AG08396 (cell line): ENCODE measurements around the gene ZBTB7C.

Experiments used
- DNase-seq: peaks from one replicate; pipeline ENCODE4 v3.0.0; 2012; ENCODE audit warnings: low spot score, mixed read lengths

ZBTB7C gene

GRCh38 chr18:48021273-48021914, 387.8 kb downstream of the ZBTB7C start:
- DNase-seq, result no peak

GRCh38 chr18:48020337-48021250, 388.6 kb downstream of the ZBTB7C start:
- DNase-seq, result no peak

DNA sequence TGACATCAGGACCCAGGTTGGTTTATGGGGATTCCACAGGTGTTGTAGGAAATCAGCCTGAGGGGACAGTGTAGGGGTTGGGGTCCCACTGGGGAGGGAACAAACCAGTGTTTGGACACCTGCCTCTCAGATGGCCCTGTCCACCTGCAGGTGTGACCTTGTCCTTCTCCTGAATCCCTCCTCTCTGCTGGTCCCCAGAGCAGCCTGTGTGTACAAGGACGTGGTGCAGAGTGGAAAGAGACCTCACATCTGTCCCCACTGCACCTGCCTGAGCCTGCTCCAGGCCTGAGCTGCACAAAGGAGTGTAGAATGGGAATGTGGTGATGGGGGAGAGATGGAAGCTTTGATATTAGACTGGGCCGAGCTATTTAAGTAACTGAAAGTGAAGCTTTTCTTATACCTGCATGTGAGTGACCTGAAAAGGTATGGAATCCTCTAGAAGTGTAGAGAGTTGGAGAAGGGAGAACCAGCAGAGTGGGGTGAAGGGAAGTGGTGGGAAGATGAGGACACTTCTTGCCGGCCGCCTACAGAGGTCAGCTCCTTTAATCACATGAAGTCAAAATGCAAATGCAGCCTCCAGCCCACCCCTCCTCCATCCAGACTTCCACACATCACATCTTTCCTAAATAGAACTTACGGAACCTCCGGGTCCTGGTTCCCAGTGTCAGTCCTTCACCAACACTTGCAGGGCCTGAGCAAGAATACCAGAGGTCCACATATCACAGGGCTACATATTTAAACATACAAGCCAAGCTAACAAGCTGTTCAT, 389.4 kb downstream of the ZBTB7C start:
- DNase-seq, result no peak

DNA sequence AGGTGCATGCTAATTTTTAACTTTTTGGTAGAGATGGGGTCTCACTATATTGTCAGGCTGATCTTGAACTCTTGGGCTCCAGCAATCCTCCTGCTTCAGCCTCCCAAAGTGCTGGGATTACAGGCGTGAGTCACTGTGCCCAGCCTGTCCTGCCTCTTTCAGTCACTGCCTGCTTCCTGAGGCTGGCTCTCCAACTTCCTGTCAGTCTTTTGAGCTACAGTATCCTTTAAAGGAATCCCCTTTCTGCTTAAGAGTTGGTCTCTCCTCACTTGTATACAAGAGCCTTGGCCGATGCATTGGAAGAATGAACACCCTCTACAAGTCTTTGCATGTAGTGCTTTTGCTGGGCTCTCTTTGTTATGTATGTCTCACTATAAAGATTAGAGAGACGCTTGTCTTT, 390.3 kb downstream of the ZBTB7C start:
- no peak for DNase-seq

DNA sequence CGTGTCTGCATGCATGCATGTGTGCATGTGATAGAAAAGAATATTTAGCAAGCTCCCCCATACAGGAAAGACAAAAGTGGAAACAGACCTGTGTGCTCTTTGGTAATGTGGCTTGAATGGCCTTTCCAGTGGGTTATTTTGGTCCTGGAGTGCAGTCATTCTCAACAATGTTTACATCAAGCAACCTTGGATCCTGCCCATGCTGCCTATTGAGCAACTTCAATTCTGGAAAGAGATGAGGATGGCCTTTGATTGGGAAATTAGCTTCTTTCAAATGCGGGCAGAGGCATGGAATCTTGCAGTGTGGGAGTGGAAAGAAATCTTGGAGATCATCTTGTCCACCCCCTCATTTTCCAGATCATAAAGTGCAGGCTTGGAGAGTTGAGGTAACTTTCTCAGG, 391.5 kb downstream of the ZBTB7C start:
- DNase-seq, result peak; percentile 42

GRCh38 chr18:48013162-48013561, 396.0 kb downstream of the ZBTB7C start:
- no peak for DNase-seq

DNA sequence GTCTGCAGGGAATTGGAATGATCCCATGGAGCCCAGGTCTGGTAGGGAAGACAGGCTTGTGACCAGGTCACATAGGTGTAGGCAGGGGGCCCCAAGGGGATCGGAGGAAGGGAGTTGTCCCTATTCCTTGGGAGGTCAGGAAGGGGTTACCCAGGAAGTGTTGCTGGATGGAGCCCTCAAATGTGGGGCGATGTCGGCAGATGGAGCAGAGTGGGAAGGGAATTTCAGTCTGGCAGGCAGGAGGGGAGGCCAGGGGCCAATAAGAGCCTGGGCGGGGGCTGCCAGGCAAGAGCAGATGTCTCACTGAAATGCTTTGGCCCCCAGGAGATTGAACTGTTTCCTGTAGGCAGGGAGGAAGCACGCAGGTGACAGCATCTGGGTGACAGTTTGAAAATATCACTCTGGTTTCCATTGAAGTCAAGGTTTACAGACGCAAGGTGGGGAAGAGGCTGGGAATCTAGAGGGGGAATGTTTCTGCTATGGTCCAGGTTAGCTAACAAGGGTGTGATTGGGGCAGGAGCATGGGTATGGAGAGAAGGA, 397.2 kb downstream of the ZBTB7C start:
- DNase-seq, result no peak

DNA sequence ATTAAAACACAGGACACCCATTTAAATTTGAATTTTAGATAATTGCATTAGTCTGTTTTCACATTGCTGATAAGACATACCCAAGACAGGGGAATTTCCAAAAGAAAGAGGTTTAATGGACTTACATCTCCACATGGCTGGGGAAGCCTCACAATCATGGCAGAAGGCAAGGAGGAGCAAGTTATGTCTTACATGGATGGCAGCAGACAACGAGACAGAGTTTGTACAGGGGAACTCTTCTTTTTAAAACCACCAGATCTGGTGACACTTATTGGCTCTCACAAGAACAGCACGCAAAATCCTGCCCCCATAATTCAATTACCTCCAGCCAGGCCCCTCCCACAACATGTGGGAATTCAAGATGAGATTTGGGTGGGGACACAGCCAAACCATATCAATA, 398.9 kb downstream of the ZBTB7C start:
- no peak for DNase-seq

- DNase-seq, result no peak
Measured at GRCh38 chr18:48009116-48009745, 400.0 kb downstream of the ZBTB7C start.

DNA sequence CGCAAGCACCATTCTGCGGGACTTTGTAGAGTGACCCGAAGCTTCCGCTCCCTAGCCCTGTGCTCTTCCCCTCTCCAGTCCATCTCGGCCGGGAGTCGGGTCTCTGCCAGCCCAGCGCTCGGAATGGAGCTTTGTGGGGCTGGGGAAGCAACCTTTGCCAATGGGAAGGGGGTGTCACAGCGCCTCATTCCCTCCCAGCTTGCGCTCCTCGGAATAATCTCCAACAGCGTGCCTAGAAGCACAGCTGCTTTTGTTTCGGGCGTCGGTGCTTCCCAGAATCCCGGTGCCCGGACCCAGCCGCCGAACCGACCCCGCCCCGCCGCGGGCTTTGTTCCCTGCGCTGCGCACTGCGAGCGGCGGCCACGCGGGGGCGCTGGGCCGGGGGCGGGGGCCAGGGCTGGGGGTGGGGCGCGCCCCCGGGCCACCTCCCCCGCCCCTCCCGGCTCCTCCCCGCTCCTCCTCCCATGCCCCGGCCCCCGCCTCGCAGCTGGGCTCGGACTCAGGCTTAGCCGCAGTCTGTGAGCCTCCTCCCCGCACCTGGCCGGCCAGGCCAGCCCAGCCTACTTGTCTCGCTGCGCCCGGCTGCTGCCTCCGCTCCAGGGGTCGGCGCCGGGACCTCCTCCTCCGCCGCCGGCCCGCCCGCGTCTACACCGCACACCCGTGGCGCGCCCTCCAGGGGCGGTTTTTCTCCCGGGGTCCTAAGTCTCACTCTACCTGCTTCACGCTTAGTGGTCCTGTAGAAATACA, 401.1 kb downstream of the ZBTB7C start:
- peak; percentile 80 for DNase-seq

DNA sequence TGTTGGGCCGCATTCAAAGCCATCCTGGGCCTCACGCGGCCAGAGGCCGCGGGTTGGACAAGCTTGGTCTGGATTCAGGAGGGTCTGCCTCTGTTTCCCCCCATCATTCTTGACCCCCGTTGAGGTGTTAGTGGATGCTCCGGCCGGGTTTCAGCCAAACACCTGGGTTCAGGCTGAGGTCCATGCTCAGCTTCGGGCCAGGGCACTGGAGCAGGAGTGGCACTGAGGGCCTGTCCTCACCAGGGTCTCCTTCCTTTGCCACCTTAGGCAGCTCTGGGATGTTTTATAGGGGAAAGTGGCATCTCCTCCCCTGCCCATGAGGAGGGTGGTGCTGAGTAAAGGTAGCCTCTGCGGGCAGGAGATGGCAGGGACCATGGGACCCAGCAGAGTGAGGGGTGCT, 401.8 kb downstream of the ZBTB7C start:
- no peak for DNase-seq

- no peak for DNase-seq
Measured at GRCh38 chr18:48006415-48007175, 402.6 kb downstream of the ZBTB7C start.

DNA sequence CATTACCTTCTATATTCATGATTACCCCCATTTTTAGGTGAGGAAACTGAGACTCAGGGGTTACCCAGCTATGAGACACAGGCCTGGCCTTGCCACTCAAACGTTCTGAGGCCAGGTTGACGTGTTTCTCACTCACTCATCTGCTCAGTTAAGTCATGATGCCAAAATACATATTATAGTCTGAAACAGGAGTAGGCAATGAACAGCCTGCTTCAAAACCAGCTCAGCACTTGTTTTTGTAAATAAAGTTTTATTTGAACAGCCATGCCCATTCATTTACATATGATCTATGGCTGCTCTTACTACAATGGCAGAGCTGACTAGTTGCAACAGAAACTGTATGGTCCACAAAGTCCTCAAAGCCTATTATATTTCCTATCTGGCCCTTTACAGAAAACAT, 404.6 kb downstream of the ZBTB7C start:
- no peak for DNase-seq

DNA sequence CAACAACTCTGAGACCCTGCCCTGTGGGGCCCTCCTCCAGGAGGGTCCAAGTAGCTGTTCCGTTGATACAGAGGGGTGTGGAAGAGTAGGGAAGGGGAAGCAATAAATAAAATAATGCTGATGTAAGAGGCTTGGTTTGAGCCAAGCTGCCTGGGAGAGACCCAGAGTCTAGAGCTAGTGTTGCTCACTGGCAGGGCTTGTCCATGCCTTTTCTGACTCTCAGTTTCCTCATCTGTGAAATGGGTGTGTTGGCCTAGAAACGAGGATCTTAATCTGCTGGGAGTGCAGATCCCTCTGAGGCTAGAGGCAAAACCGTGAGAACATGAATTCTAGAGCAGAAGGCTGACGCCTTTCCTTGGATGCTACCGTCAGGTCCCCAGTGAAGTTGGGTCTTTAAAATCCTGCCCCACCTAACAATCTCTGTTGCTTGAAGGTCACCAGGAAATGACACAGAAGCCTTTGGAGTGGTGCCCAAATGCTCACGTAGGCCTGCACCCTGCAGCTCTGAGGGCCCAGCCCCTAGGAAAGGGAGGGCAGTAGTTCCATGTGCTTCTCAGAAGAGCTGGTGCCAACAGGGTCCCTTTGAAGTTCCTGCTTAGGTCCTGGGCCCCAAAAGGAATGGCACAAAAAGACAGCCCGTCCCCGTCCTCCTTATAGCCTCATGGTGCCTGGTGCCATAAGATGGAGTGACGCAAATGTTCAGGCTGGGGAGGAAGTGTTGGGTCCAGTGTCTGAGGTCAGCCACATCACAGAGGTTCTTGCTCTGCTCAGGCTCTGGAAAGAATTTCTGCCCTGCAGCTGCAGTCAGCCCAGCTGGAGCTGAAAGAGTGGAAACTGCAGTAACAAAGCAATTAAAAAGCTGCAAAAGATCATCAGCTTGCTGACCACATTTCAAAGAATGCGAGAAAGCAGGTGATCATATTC, 405.5 kb downstream of the ZBTB7C start:
- no peak for DNase-seq

GRCh38 chr18:48002933-48003365, 406.2 kb downstream of the ZBTB7C start:
- DNase-seq, result peak; percentile 46

GRCh38 chr18:48000701-48001100, 408.5 kb downstream of the ZBTB7C start:
- DNase-seq, result no peak

GRCh38 chr18:47999801-48000248, 409.4 kb downstream of the ZBTB7C start:
- DNase-seq, result no peak

DNA sequence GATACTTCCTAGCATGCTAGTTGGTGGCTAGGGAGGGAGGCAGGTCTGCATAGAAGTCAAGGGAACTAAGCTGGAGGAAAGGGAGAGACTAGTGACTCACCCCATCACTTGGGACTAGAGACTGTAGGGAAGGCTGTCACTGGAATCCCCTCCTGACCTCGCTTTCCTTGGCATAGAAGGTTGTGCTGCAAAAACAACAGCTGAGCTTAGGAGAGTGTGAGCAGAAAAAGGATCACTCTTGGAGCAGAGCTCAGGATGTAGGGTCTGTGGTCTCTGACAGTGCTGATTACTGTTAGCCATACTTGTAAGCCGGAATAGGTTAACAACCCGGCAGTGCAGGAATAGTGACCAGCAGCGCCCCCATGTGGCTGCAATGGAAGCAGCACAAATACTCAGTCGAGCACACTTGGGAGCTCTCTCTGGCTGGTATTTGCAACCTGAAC, 411.8 kb downstream of the ZBTB7C start:
- DNase-seq, result no peak

- DNase-seq, result no peak
Measured at GRCh38 chr18:47996091-47996541, 413.1 kb downstream of the ZBTB7C start.
